ENCODE measurements around the gene OR5B17.

DNA sequence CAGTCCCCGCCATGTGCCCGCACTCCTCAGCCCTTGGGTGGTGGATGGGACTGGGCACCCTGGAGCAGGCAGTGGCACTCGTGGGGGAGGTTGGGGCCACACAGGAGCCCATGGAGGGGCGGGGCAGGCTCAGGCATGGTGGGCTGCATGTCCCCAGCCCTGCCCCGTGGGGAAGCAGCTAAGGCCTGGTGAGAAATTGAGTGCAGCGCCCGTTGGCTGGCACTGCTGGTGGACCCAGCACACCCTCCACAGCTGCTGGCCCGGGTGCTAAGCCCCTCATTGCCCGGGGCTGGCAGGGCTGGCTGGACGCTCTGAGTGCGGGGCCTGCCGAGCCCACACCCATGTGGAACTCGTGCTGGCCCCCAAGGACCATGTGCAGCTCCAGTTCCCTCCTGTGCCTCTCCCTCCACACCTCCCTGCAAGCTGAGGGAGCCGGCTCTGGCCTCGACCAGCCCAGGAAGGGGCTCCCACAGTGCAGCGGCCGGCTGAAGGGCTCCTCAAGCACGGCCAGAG is 31.7 kb upstream of the OR5B17 start:
- TF ChIP-seq EZH2 (IDR thresholded peaks at IDR 0.05; ENCODE audit: borderline replicate concordance, low read depth, low read length, poor library complexity, severe bottlenecking), result no peak
- TF ChIP-seq, protein P1, sequence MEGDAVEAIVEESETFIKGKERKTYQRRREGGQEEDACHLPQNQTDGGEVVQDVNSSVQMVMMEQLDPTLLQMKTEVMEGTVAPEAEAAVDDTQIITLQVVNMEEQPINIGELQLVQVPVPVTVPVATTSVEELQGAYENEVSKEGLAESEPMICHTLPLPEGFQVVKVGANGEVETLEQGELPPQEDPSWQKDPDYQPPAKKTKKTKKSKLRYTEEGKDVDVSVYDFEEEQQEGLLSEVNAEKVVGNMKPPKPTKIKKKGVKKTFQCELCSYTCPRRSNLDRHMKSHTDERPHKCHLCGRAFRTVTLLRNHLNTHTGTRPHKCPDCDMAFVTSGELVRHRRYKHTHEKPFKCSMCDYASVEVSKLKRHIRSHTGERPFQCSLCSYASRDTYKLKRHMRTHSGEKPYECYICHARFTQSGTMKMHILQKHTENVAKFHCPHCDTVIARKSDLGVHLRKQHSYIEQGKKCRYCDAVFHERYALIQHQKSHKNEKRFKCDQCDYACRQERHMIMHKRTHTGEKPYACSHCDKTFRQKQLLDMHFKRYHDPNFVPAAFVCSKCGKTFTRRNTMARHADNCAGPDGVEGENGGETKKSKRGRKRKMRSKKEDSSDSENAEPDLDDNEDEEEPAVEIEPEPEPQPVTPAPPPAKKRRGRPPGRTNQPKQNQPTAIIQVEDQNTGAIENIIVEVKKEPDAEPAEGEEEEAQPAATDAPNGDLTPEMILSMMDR (conservative IDR thresholded peaks at IDR 0.05; ENCODE audit: low read depth, low read length), result no peak
